PFSK-1 (cell line): ENCODE measurements around the gene GSTO1.

Experiments
- POLR2AphosphoS5 ChIP-seq: IDR thresholded peaks from 2 replicates; pipeline ENCODE4 v1.6.1; 2012; ENCODE audit warnings: low read depth, mild to moderate bottlenecking, control low read depth, low read length, moderate library complexity
- REST ChIP-seq, 2 experiments: IDR thresholded peaks; 2 replicates each; pipeline versions ENCODE4 v1.6.1 to v1.8.0; 2011 to 2012; ENCODE audit warnings: low read depth in 2 of 2, low read length in 2 of 2, control low read depth in 1 of 2, inconsistent platforms in 1 of 2, mild to moderate bottlenecking in 1 of 2, moderate library complexity in 1 of 2; ENCODE audit not compliant: insufficient read depth in 1 of 2
- SIN3A ChIP-seq: IDR thresholded peaks from 2 replicates; pipeline ENCODE4 v1.6.1; 2012; ENCODE audit warnings: mild to moderate bottlenecking, low read length, moderate library complexity, borderline replicate concordance; ENCODE audit not compliant: insufficient read depth
- TAF1 ChIP-seq: IDR thresholded peaks from 2 replicates; pipeline ENCODE4 v1.6.1; 2012; ENCODE audit warnings: low read length, control low read depth, borderline replicate concordance; ENCODE audit not compliant: insufficient read depth

DNA sequence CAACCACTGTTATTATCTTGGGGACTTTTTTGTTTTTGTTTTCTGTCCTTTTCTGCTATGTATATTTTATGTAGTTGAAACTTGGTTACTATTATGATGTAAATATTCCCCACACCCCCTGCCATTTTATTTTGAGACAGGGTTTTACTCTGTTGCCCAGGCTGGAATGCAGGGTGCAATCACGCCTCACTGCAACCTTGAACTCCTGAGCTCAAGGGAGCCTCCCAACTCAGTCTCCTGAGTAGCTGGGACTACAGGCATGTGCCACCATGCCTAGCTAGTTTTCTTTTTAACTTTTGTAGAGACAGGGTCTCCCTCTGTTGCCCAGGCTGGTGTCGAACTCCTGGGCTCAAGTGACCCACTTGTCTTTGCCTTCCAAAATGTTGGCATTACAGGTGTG is 32.2 kb downstream of the GSTO1 start:
- TF ChIP-seq REST (IDR thresholded peaks at IDR 0.05; ENCODE audit: insufficient read depth in 1 of 2, low read depth in 2 of 2, low read length in 2 of 2) (no peak), TAF1 (no peak), POLR2AphosphoS5 (no peak), SIN3A (no peak)
